Measurements from ENCODE around the gene PRND. TPM values are rescaled to one million over a fixed set of nuclear protein-coding genes. Genes with fewer than 3 reads are reported as not detected.

PRND gene
- total and polyA plus RNA-seq, 2 of the 13 experiments (the other 11 are each of a cell fraction or from before 2014, with no cell fraction given): not detected

GRCh38 chr20:4684837-4685413 is 36.8 kb upstream of the PRND start (continued):
- TF ChIP-seq ZNF503 (CRISPR knock-in tag; IDR thresholded peaks at IDR 0.05) (no peak), ZNF629 (CRISPR knock-in tag; conservative IDR thresholded peaks at IDR 0.05) (no peak), ZNF782 (CRISPR knock-in tag; IDR thresholded peaks at IDR 0.05; ENCODE audit: borderline replicate concordance) (no peak), TP53 (CRISPR knock-in tag; conservative IDR thresholded peaks at IDR 0.05) (no peak), MED8 (CRISPR knock-in tag; IDR thresholded peaks at IDR 0.05; ENCODE audit: insufficient replicate concordance) (no peak), TAF15 (IDR thresholded peaks at IDR 0.05; ENCODE audit: low read depth, low read length, poor library complexity, severe bottlenecking) (no peak), ZNF33A (CRISPR knock-in tag; IDR thresholded peaks at IDR 0.05; ENCODE audit: borderline replicate concordance) (no peak), IKZF1 (IDR thresholded peaks at IDR 0.05) (no peak), ELK4 (CRISPR knock-in tag; IDR thresholded peaks at IDR 0.05; ENCODE audit: borderline replicate concordance) (no peak), EP300 (IDR thresholded peaks at IDR 0.05; ENCODE audit: low read depth in 2 of 2, low read length in 2 of 2) (no peak), EP300 (CRISPR knock-in tag; IDR thresholded peaks at IDR 0.05; ENCODE audit: borderline replicate concordance) (peak; percentile 22; the same call in 1 of the 2 replicates), MYPOP (CRISPR knock-in tag; IDR thresholded peaks at IDR 0.05) (no peak), ZSCAN9 (CRISPR knock-in tag; IDR thresholded peaks at IDR 0.05; ENCODE audit: borderline replicate concordance) (no peak), TCF12 (IDR thresholded peaks at IDR 0.05) (no peak), TCF12 (CRISPR knock-in tag; IDR thresholded peaks at IDR 0.05) (no peak), ZNF7 (CRISPR knock-in tag; IDR thresholded peaks at IDR 0.05) (no peak), MATR3 (CRISPR knock-in tag; IDR thresholded peaks at IDR 0.05) (no peak), HDAC1 (CRISPR knock-in tag; IDR thresholded peaks at IDR 0.05) (no peak), PBX2 (CRISPR knock-in tag; IDR thresholded peaks at IDR 0.05) (0 out of 2 replicates have a peak, but pooled peaks have one; percentile 42), NFYC (CRISPR knock-in tag; IDR thresholded peaks at IDR 0.05) (no peak; the same call in 1 of the 2 replicates), SMARCC2 (IDR thresholded peaks at IDR 0.05) (no peak), ZNF558 (CRISPR knock-in tag; IDR thresholded peaks at IDR 0.05; ENCODE audit: borderline replicate concordance) (no peak), KAT2B (IDR thresholded peaks at IDR 0.05; ENCODE audit: borderline replicate concordance, low read depth, low read length) (no peak), RORA (CRISPR knock-in tag; IDR thresholded peaks at IDR 0.05) (no peak), RFX5 (IDR thresholded peaks at IDR 0.05; ENCODE audit: low read depth, low read length) (no peak)
- TF ChIP-seq, protein P1, sequence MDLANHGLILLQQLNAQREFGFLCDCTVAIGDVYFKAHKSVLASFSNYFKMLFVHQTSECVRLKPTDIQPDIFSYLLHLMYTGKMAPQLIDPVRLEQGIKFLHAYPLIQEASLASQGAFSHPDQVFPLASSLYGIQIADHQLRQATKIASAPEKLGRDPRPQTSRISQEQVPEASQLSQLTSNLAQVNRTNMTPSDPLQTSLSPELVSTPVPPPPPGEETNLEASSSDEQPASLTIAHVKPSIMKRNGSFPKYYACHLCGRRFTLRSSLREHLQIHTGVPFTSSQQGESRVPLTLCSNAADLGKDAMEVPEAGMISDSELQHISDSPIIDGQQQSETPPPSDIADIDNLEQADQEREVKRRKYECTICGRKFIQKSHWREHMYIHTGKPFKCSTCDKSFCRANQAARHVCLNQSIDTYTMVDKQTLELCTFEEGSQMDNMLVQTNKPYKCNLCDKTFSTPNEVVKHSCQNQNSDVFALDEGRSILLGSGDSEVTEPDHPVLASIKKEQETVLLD (CRISPR knock-in tag; IDR thresholded peaks at IDR 0.05; ENCODE audit: low read depth): no peak

Measured in HepG2 (cell line).